22Rv1 (cell line): ENCODE results near the gene CRYZL1.

Experiments used
- H3K27ac ChIP-seq: fragments of 450-650 bp; 2 replicates; pipeline ENCODE4 v1.5.1; 2017
- ZFX ChIP-seq: fragments of 450-650 bp; IDR thresholded peaks from 2 replicates; pipeline ENCODE4 v1.6.1; 2017; ENCODE audit warnings: antibody characterized with exemption, borderline replicate concordance
- TF ChIP-seq, protein P1 (sequence below): fragments of 450-650 bp; IDR thresholded peaks from 2 replicates; pipeline ENCODE4 v1.5.1; 2017; ENCODE audit warnings: mild to moderate bottlenecking

The CRYZL1 gene

DNA sequence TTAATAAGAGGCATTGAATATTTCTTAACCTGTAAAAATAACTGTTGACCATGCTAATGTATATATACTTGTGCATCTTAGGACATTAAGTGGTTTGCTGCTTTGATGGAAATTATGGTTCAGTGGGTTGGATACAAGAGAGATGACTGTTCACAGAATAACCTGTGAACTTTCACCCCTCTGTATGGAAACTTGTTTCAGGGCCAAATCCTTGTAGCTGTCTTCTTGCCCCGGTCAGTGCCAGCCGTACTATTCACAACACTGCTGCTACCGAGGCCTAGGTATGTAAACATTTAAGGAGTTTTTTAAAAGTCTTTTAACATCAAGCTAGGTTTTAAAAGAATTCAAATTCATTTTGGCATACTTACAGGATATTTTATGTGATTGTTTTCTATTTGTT lies 69.2 kb downstream of the CRYZL1 start:
- no peak overlapping the region for H3K27ac ChIP-seq
- TF ChIP-seq, protein P1, sequence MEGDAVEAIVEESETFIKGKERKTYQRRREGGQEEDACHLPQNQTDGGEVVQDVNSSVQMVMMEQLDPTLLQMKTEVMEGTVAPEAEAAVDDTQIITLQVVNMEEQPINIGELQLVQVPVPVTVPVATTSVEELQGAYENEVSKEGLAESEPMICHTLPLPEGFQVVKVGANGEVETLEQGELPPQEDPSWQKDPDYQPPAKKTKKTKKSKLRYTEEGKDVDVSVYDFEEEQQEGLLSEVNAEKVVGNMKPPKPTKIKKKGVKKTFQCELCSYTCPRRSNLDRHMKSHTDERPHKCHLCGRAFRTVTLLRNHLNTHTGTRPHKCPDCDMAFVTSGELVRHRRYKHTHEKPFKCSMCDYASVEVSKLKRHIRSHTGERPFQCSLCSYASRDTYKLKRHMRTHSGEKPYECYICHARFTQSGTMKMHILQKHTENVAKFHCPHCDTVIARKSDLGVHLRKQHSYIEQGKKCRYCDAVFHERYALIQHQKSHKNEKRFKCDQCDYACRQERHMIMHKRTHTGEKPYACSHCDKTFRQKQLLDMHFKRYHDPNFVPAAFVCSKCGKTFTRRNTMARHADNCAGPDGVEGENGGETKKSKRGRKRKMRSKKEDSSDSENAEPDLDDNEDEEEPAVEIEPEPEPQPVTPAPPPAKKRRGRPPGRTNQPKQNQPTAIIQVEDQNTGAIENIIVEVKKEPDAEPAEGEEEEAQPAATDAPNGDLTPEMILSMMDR = no peak

DNA sequence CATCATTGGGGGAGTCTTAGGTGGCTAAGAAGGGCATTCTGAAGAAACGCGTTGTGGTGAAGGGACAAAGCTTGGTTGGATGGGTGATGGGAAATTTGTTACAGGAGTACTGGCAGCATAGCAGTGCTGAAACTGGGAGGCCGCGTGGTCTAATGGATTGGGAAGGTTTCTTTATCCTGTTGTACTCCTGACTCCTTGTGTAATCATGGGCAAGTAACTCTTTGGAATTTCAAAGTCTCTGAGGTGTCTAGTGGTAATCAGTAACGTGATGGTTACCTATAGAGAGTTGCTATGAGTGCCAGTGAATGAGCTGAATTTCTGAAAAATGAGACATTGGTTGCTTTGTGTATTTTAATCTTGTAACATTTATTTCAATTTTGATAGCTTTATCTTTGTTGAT lies 71.5 kb downstream of the CRYZL1 start:
- no peak for TF ChIP-seq ZFX
- TF ChIP-seq, protein P1 = no peak
- H3K27ac ChIP-seq = no peak overlapping the region

DNA sequence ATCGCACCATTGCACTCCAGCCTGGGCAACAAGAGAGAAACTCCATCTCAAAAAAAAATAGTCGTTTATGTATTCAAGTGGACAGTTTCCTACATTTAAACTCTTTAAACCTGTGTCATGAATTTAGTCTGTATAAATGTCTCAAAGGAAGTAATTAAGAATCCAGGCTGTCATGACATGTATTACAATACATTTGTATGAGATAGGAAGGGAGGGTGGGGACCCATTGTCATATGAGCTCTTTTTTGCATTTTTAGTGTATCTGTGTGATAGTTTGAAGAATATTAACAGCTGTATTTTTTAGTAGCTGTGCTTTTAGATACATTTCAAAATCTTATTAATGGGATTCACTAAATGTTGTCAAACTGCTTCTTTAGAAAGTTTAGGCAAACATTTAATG lies 73.1 kb downstream of the CRYZL1 start:
- H3K27ac ChIP-seq = no peak overlapping the region
- TF ChIP-seq, protein P1 = no peak
- TF ChIP-seq ZFX = no peak

DNA sequence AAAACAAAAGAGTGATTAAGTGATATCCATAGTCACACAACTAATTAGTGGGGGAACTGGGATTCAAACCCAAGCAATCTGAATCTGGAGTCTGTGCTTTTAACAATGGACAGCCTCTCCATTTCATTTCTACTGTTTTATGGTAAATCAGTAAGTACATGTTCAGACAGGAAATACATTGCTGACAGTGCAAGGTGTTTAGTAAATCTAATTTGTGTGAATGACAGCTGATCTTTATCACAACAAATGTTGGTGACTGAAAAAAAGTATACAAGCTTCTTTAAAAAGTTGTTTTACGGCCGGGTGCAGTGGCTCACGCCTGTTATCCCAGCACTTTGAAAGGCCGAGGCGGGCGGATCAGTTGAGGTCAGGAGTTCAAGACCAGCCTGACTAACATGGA lies 73.6 kb downstream of the CRYZL1 start:
- H3K27ac ChIP-seq = no peak overlapping the region
- TF ChIP-seq, protein P1 = no peak
- no peak for TF ChIP-seq ZFX

DNA sequence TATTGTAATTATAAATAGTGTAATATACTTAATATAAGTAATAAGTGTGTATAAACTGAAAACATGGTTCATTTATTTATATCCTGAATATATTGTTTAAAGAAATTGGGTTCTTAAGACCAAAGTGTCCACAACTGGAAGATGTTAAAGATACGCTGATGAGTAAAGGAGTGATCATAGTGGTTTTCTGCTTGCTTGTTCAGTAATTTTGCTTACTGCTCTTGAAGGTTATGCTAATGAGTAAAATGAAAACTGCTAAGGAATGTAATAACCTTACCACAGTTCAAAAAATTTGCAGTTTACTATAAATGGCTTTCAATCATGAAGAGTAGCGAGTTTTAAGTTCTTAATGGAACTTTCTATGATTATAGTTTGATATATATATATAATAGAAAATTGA lies 75.0 kb downstream of the CRYZL1 start:
- H3K27ac ChIP-seq = no peak overlapping the region
- TF ChIP-seq, protein P1 = no peak
- TF ChIP-seq ZFX = no peak

DNA sequence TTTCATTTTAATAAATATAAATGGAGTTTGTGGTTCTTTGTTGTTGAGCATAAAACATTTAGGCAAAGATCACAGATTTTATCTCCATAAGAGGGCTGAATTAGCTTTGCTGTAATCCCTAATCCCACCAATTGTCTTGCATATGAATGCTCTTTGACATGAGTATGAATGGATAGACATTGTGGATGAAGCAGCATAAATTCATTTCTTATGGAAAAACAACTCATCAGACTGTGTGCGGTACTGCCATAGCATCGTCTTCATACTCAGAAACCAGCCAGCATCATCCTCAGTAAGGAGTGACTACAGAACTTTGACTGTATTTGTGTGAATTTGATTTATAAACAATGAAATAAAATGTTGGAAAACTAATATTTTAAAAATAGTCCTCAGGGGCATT lies 79.2 kb downstream of the CRYZL1 start:
- H3K27ac ChIP-seq = no peak overlapping the region
- no peak for TF ChIP-seq ZFX
- TF ChIP-seq, protein P1 = no peak

DNA sequence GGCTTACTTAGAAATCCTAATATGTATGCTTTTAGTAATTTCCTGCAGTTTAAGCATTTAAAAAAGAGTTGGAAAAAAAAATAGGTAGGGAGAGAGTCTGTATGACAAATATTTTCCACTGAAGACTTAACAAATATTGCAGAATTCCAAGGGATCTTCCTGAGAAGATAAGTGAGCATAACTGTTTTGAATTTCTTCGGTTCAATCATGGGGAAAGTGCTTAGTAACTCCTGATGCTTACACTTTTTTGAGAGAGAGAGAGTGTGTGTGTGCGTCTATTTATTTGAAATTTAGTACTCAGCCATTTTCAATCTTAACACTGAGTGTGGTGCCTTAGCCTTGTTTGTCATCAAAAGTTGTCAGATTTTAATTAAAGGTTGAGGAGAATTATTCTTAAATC lies 80.2 kb downstream of the CRYZL1 start:
- TF ChIP-seq ZFX = no peak
- TF ChIP-seq, protein P1 = no peak
- no peak overlapping the region for H3K27ac ChIP-seq
